ENCODE results near the gene TNFAIP2. TPM values are rescaled to one million over a fixed set of nuclear protein-coding genes. Genes with fewer than 3 reads are reported as not detected.

Gene TNFAIP2
- total RNA-seq, 2 donors from 2014 or later = 24.5 to 32.2 TPM

DNA sequence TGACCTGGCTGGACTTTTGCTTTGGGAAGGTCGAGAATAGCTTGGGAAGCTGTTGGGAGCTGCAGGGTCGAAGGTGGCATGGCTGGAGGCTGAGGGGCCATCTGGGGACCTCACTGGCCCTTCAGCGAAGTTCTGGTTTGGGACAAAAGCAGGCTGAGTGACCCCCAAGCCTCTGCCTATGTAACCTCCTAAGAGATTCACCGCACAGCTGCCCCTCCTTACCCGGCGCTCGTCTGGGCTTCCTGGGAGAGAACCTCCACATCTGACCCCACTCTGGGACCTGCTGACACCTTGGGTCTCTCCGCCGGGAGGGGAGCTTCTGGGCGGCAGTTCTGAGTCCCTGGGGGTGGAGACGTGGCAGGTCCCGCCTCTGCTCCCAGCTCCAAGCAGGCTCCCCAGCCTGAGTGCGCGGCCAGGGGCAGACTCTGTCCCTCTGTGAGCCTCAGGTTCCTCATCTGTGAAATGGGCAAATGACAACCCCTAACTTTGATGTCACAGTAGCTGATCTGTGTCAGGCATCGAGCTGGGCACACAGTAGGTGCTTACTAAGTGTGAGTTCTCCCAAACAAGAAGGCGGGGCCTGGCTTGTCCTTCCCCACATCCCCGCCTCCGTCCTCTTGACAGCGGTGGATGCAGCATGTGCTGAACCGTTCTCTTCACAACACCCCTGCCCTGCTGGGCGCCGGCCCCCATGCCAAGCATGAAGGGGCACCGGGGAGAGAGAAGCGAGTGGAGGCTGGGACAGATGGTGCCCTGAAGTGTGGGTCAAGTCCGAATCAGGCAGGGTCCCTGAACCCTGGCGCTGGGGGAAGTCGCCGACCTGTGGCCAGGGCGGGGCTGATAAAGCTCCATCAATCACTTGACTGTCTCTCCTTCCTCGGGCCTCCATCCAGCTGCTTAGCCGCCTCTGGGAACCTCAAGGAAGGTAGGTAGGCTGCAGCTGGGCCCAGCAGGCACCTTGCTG, 25.0 kb upstream of the TNFAIP2 start:
- no peaks in the 10 kb centered on the region for H3K9me3 ChIP-seq
- TF ChIP-seq, protein P1, sequence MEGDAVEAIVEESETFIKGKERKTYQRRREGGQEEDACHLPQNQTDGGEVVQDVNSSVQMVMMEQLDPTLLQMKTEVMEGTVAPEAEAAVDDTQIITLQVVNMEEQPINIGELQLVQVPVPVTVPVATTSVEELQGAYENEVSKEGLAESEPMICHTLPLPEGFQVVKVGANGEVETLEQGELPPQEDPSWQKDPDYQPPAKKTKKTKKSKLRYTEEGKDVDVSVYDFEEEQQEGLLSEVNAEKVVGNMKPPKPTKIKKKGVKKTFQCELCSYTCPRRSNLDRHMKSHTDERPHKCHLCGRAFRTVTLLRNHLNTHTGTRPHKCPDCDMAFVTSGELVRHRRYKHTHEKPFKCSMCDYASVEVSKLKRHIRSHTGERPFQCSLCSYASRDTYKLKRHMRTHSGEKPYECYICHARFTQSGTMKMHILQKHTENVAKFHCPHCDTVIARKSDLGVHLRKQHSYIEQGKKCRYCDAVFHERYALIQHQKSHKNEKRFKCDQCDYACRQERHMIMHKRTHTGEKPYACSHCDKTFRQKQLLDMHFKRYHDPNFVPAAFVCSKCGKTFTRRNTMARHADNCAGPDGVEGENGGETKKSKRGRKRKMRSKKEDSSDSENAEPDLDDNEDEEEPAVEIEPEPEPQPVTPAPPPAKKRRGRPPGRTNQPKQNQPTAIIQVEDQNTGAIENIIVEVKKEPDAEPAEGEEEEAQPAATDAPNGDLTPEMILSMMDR (IDR thresholded peaks at IDR 0.05) = no peak
- H3K36me3 ChIP-seq = no peaks in the 10 kb centered on the region
- H3K4me1 ChIP-seq = peaks cover 0 to 26% of the 10 kb centered on the region in 2 donors
- no peak overlapping the region for H3K27ac ChIP-seq
- H3K4me3 ChIP-seq = no peak overlapping the region
- peaks cover 6 to 17% of the 10 kb centered on the region in 2 donors for H3K27me3 ChIP-seq
- no peak for DNase-seq (ENCODE audit: low spot score)

DNA sequence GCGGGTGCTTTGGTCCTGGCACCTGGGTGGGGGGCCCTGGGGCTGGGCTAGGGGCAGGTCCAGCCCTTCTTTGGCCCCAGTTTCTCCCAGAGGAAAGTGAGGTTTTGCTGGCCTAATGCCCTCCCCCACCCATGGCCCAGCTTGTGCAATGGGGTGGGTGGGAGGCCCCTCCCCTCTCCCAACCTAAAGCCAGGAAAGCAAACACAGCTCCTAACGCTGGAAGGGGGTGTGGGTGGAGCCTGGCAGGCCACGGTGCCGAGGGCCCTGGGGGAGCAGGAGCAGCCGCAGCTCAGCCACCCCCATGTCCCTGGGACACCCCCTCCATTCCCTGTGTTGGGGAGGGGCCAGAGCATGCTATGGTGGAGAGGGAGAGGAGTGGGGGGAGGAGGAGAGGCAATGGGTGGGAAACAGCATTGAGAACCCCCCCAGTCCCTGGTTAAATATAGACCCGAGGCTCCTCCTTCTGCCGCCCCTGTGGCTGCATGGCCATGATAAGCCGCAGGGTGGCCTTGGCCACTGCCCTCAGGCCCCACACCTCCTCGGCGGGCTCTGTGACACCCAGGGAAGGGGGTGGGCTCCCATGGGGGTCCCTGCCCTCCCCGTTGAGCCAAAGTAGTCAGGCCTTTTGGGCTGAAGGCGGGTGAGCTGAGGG, 24.1 kb upstream of the TNFAIP2 start:
- no peak for DNase-seq (ENCODE audit: low spot score)

DNA sequence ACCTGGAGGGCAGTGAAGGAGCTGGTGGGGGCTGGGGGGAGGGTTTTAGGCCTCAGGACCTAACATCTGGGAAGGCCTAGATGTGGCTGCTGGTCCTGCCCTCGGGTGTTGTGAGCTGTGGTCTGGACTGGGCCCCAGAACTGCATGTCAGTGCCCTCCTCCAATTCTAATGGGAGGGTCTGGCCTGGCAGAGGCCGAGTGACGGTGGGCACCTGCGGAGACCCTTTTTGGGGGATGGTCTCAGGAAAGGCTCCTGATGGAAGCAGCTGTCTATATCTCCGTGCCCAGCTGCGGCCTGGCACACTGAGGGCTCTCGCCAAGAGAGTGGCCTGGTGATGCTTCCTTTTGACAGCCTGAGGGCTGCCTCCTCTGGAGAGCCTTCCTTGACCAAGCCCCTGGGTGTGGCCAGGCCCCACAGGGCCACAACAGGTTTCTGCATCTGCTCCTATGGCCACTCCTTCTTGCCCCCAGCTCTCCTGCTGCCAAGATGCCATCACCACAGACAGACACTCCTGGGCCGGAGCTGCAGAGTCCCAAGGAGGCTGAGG, 23.5 kb upstream of the TNFAIP2 start:
- peaks cover 10 to 26% of the 10 kb centered on the region in 2 donors for H3K27me3 ChIP-seq

More for the DNA sequence above, 24.1 kb upstream of the TNFAIP2 start:
- Histone ChIP-seq H3K4me1 (peaks cover 0 to 34% of the 10 kb centered on the region in 2 donors), H3K27ac (no peak overlapping the region), H3K27me3 (peaks cover 6 to 20% of the 10 kb centered on the region in 2 donors), H3K4me3 (no peak overlapping the region), H3K36me3 (no peaks in the 10 kb centered on the region), H3K9me3 (no peaks in the 10 kb centered on the region)
- TF ChIP-seq, protein P1 (IDR thresholded peaks at IDR 0.05) = no peak

DNA sequence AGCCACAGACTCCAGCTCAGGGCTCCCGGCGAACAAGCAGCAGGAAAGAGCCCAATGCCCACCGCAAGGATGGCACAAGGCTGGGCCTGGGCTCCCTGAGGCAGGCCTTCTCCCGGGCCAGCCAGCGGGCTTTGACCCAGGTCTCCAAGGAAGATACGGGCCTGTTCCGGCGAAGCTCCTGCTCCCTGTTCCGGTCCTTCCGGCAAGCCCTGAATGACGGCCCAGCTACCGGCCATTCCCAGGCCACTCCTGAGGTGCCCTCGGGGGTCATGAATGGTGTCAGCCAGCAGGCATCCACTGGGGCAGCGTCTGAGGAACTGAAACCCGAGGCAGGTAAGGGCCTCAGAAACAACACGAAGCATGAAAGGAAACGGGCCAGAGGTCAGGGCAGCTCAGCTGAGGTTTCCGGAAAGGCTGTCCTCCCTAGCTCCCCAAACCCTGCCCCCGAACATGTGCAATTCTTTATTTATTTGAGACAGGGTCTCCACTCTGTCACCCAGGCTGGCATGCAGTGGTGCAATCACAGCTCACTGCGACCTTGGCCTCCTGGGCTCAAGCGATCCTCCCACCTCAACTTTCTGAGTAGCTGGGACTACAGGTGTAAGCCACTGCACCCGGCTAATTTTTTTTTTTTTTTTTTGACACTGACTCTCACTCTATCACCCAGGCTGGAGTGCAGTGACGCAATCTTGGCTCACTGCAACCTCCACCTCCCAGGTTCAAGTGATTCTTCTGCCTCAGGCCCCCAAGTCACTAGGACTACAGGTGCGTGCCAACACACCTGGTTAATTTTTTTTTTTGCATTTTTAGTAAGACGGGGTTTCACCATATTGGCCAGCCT, 22.8 kb upstream of the TNFAIP2 start:
- H3K4me3 ChIP-seq = no peak overlapping the region

More for the DNA sequence above, 23.5 kb upstream of the TNFAIP2 start:
- TF ChIP-seq, protein P1 (IDR thresholded peaks at IDR 0.05) = no peak
- DNase-seq (ENCODE audit: low spot score) = no peak
- Histone ChIP-seq H3K36me3 (no peaks in the 10 kb centered on the region), H3K4me1 (peaks cover 0 to 34% of the 10 kb centered on the region in 2 donors), H3K9me3 (no peaks in the 10 kb centered on the region), H3K4me3 (no peak overlapping the region), H3K27ac (no peak overlapping the region)

More for the DNA sequence above, 22.8 kb upstream of the TNFAIP2 start:
- no peaks in the 10 kb centered on the region for H3K9me3 ChIP-seq
- H3K27me3 ChIP-seq = peaks cover 10 to 27% of the 10 kb centered on the region in 2 donors
- DNase-seq (ENCODE audit: low spot score) = no peak
- H3K4me1 ChIP-seq = peaks cover 0 to 38% of the 10 kb centered on the region in 2 donors
- TF ChIP-seq, protein P1 (IDR thresholded peaks at IDR 0.05) = no peak
- no peaks in the 10 kb centered on the region for H3K36me3 ChIP-seq
- H3K27ac ChIP-seq = no peak overlapping the region

Measured in right atrium auricular region (tissue), 2 donors.